GM19193 (cell line): ENCODE data around the gene CDK17.

ENCODE experiments used
- POLR2A ChIP-seq: IDR thresholded peaks from 4 replicates; pipeline ENCODE4 v1.6.1; 2011; ENCODE audit not compliant: insufficient read depth, insufficient read length; ENCODE audit errors: extremely low read depth

CDK17 gene

DNA sequence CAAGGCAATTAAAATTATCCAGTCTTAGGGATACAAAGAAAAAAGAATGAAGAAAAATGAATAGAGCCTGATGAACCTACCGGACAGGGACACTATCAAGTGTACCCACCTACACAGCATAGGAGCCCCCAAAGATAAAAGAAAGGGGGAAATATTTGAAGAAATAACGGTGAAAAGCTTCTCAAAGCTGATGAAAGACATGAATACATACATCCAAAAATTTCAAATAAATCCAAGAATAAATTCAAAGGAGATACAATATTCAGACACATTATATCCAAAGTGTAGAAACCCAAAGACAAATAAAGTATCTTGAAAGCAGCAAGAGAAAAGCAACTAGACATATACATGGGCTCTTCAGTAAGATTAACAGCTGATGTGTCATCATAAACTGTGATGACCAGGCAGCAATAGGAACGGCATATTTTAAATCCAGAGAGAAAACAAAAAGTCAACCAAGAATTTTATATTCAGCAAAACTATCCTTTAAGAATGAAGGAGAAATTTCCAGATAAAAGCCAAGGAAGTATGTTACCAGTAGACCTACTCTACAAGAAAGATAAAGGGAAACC, 56.0 kb downstream of the CDK17 start:
- TF ChIP-seq POLR2A, result no peak

DNA sequence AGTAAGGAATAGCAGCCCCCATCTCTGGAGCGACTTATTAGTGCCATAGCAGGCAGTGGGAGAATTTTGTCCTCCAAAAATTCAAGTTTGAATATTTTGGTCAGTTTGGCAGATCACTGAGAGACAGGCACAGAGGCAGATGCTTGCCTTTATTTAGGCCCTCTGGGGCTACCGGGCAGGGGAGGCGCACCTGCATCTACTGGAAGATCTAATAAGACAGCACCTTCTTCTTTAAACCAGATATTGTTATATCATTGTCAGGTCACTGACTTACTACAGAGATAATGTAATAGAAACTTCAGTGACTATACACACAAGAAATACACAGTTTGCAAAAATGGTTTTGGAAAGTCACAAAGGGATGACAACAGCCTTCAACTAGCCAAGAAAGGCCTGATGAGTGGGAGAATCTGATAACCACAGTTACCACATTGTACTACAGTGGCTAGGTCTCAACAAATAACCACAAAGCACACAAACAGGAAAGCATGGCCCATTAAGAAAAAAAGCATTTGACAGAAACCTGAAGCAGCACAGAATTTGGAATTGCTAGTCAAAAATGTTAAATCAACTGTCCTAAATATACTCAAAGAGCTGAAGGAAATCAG, 56.8 kb downstream of the CDK17 start:
- TF ChIP-seq POLR2A, result no peak

DNA sequence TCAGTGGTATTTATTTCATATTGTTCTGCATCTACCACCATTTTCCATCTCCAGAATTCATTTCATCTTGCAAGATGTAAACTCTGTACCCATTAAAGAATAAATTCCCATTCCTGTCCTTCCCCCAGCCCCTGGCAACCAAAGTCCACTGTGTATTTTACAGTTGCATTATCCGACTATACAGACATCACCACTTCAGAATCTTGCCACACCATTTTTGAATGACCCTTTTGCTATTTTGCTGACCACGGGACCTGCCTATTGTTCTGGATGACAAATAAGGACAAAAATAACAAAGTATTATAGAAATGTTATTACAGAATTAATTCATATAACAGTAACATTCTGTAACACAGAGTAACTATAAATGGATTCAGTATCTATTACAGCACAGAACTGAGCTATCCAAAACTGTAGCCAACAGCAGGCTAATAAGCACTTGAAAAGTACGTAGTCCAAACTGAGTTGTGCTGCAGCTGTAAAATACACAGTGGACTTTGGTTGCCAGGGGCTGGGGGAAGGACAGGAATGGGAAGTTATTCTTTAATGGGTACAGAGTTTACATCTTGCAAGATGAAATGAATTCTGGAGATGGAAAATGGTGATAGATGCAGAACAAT, 61.3 kb downstream of the CDK17 start:
- no peak for TF ChIP-seq POLR2A

DNA sequence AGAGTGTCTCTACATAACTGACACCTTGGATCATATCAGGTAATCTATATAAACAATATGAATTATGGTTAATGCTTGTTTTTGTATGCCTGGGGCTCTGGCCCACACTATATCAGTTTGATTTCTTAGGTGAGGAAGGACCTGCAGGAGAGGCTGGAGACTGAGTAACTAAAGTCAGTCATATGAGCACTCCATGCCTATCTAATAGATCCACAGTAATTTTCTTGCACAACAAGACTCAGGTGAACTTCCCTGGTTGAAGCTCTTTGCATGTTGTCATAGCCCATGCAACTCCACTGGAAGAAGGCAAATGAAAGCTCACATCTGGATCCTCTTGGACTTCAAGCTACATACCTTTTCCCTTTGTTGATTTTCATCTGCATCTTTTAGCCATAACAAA, 62.3 kb downstream of the CDK17 start:
- TF ChIP-seq POLR2A, result no peak

DNA sequence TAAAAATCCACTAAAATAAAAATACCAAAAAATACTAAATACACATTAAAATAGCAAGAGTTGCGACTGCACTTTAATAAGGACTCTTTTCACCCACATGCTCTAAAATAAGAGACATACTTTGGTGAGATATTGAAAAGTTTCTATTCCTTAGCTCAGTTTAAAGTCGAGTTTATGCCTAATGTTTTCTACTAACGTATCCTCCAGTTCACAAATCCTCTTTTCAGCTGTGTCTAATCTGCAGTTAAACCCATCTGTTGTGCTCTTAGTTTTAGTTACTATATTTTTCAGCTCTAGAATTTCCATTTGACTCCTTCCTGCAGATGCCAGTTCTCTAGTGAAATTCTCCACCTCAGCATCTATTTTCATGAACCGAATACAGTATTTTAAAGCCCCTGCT, 63.8 kb downstream of the CDK17 start:
- TF ChIP-seq POLR2A, result no peak

DNA sequence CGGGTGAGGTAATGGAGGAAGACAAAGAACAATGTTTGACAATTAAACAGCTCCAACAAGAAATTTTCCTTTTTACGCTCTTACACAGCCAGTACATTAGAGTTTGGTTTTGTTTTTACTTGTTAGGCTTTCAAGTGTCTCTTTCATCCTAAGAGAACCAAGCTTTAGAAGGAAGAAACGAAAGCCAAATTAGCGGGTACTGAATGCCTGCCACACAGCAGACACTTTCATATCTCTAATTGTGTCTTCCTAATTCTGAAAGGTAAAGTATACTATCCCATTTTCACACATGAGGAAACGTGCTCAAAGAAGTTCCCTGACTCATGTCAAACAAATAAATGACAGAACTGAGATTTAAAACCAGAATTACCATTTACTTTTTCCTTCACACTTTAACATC, 65.0 kb downstream of the CDK17 start:
- TF ChIP-seq POLR2A, result no peak

DNA sequence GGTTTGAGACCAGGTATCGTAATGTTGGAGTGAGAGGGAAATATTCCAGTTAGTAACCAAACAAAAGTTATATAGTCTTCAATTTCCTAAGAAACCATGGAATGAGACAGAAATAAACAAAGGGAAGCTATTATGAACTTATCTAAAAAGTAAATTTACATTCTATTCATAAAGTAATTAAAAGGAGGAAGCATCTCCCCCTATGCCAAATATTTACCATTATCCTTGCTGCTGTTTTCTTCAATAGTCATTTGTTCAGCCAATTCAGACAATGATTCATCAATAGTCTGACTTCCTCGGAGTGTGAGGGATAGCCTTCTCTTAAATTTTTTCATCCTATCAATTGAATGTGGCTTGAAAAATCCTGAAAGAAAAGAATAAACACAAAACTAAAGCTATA, 65.7 kb downstream of the CDK17 start:
- no peak for TF ChIP-seq POLR2A

DNA sequence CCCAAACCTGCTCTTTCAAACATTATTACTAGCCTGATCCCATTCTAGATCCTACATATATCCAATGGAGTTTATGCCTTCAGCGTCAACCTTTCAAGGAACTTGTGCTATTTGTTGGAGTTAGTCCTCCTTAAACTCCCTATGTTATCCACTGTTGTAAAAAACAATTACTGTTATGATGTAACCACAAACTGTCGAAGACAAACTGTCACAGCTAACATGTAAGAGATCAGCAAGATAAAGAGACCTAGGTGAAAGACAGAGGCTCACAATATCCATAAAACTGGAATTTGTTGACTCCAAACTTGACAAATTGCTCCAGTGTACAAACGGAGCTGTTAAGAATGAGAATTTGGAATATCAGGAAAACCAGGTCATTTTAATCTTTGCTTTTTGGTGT, 70.7 kb downstream of the CDK17 start:
- no peak for TF ChIP-seq POLR2A

DNA sequence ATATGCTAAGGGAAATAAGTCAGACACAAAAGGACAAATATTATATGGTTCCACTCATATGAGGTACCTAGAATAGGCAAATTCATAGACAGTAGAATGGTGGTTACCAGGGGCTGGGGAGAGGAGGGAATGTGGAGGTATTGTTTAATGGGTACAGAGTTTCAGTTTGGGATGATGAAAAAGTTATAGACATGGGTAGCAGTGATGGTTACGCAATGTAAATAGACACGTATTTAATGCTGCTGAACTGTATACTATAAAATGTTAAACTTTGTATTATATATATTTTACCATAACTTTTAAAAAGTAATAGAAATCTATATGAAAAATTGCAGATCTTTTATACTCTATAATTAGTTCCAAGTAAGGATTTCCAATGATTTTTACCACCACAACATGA, 71.2 kb downstream of the CDK17 start:
- no peak for TF ChIP-seq POLR2A

DNA sequence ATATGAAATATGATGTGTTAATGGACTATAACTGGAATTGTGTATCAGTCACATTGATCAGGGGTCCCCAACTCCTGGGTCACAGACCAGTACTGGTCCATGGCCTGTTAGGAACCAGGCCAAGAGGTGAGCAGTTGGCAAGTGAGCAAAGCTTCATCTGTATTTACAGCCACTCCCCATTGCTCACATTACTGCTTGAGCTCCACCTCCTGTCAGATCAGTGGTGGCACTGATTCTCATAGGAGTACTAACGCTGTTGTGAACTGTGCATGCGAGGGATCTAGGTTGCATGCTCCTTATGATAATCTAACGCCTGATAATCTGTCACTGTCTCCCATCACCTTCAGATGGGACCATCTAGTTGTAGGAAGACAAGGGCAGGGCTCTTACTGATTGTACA, 72.3 kb downstream of the CDK17 start:
- TF ChIP-seq POLR2A, result no peak

DNA sequence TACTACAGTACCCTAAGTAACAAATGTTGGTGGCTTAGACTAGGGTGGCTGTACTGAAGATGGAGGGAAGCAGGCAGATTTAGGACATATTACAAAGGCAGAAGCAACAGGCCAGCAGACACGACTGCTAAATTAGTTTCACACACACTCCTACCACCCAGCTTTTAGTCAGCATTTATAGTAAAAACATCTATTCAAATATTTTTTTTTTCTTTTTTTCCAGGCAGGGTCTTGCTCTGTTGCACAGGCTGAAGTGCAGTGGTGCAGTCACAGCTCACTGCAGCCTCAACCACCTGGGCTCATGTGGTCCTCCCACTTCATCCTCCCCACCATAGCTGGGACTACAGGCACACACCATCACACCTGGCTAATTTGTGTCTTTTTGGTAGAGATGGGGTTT, 72.9 kb downstream of the CDK17 start:
- no peak for TF ChIP-seq POLR2A

DNA sequence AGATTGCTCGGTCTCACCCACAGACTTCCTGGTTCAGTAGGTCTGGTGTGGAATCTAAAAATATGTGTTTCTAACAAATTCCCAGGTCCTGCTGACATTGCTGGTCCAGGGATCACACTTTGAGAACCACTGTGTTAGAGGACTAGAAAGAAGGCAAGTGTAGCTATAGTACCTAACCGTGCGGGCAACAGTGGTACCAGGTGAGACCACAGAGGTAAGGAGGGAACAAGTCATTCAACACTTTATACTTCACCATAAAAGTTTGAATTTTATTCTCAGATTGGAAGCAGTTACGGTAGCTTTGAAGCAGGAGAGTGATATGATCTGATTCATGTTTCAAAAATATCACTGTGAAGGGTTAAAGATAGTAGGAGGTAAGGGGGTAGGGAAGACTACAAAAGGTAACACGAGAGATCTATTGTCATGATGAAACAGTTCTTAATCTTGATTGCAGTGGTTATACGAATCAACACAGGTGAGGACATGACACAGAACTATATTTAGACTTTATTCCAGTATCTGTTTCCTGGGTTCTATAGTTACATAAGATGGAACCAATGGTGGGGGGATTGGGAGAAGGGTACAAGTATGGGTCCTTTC, 73.5 kb downstream of the CDK17 start:
- TF ChIP-seq POLR2A, result no peak

DNA sequence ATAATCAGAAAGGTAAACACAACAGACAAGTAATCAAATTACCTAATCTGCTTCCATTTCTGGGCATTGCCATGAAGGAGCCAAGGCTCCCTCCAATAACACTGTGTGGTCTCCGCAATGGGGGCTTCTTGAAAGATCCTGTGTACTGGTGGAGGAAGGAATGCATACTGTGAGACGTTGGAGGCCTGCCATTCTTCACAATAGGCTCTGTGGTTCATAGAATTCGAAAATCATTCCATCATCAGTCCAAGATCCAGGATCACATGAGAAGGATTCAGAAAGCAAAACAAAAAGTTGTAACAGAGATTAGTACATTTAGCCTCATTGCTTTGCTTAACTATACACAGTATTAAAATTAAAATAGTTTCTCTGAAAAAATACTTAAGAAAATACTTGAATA, 76.3 kb downstream of the CDK17 start:
- TF ChIP-seq POLR2A, result no peak

DNA sequence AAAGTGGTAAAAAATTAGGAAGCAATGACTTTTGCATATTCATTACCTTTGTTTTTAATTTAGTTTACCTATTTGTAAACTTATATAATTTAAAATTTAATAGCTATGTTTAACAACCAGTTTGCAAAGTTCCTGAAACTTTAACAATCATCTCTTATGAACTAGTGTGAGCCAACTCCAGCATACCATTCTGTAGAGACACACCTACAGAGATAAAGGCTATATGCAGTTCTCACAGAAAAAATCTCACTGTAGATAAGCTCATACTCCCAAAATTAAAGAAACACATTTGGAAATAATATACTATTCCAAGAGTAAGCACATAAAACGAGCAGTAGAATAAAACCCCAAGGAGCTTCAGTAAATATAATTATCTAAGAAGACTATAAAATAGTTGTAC, 77.5 kb downstream of the CDK17 start:
- TF ChIP-seq POLR2A, result no peak

DNA sequence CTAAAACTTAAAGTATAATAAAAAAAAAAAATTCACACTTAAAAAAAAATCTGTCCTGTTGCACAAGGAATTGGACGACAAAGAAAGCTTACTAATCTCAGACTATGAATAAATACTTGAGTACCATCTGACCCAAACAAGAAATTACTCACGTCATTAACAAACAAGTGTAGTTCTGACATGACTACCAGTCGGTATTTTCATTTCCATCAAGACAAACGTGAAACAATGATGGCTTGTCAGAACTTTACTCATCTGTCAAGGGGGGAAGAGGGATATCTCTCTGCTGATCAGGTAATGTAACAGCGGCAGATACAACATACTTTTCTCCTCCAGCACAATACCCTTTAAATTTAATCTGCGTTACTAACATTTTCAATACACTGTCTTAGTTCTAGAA, 78.3 kb downstream of the CDK17 start:
- no peak for TF ChIP-seq POLR2A

DNA sequence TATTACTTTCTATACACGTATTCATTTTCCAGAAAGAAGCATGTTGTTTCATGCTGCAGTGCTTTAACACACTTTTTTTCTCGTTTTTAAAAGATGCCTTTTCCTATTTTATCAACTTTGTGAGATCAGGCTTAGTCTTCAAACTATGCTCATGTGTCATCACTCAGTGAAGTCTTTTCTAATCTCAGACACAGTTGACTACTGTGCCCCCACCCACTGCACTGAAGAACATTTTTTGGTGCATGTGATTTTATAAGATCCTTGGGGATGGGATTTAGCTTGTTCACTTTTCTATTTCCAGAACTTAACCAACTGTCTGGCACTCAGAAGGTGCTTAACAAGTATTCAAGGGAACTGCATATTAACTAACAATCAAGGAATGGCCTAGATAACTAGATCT, 85.5 kb downstream of the CDK17 start:
- TF ChIP-seq POLR2A, result no peak
